DMS53 (cell line): ENCODE data around the gene NXPH2.
A peak's percentile ranks its signal among the peaks of the same experiment; 100 is the strongest.

Experiments
- DNase-seq: peaks from one replicate; lab custom pipeline; 2025; lab: John Stamatoyannopoulos, UW

NXPH2 gene

DNA sequence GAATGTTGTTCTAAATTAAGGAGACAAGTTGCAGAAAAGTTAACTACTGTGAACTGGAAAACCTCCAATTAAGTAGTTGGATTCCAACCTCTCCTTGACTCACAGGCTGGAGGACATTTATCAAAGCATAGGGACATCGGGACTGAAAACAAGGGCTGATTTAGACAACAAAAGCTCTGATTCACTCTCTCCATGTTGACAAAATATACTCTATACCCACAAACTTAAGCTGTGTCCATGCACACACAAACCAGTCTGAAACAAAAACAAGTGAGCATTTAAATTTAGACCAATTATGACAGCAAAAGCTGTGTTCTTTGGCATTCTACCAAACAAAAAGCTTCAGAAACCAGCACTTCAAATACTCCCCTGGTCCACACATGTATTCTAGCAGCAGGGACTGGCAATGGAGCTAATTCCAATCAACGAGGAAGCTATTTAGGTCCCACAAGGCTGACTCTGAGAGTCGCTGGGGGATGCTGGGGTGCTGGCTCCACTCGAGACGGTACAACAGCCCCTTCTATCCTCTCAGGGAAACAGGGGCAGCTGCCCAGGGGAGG, 71.4 kb downstream of the NXPH2 start:
- DNase-seq = peak; percentile 20

DNA sequence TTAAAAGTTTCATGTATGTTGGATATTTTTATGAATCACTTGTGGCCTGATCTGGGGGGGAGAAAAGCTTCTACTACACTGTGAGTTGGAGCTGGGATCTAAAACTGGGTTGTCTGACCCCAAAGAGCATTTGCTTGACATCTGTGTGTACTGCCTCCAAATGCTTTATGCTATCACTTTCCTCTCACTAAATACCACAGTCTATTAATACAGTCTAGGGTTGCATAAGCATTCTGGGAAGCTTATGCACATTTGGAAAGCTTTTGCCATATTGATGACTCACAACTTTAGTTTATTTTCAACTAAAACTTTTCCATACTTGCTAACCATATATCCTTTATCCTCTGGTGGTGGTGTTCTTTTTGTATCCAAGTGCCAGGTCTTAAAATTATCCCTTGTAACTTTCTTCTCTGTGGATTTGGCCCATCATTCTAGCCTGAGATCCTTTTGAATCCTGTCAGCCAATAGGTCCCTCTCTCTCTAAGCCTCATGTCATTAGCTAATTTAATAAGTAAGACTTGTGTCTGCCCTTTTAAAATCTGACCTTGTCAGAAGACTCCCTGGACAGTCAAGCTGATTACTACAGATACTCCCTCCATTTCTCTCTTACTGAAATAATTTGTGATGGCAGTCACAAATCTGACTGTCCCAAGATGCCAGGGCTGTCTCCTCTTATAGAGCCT, 72.7 kb downstream of the NXPH2 start:
- no peak for DNase-seq

DNA sequence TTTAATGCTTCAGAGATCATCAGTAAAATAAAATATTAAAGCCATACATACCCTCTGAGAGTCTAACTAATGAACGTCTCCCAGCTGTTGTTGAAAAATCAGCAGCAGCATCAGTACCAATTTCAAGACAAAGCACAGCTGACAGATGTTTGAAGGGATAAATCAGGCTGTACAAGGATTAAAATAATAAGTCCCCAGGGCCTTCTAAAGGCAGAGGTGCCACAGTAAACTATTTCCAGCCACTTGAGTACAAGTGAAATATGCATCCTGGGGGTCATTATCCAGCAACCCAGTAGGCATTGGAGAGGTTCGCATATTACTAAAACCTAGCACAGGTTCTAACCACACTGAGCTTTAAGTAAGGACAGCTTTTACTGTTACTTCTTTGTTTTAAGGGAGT, 76.9 kb downstream of the NXPH2 start:
- no peak for DNase-seq

DNA sequence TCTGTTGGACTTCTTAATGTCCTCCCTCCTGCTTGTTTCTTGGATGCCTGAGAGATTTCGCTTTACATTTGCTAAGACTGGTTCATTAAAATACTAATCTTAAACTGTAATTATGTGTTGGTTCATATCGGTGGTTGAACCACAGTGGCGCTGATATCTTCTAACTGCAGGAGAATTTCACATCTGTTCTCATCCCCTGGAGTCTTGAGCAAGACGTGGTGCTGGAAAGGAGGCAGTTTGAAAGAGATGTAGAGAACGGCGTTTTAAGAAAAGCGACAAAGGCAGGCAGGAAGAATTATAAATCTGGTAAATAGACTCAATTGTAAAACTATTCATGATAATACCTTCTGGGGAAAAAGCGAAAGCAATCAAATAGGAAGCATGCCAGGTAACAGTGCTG, 79.5 kb downstream of the NXPH2 start:
- no peak for DNase-seq

DNA sequence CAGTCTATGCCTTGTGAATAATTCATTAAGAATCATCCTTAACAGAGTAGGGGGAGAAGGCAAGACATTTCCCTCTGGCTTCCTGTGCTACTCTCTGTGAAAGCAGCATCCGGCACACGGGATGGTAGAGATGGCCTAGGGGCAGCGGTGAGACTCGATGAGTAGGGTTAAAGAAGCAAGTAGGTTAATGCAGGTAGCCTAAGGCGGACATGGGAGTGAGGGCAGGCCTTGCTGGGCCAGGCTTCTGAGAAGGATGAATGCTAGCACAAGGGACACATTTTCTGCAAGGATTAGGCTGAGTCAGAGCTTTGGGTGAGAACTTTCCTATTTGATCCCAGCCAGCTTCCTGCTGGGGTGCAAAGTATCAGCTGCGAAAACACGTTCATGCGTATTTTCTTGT, 80.8 kb downstream of the NXPH2 start:
- no peak for DNase-seq

DNA sequence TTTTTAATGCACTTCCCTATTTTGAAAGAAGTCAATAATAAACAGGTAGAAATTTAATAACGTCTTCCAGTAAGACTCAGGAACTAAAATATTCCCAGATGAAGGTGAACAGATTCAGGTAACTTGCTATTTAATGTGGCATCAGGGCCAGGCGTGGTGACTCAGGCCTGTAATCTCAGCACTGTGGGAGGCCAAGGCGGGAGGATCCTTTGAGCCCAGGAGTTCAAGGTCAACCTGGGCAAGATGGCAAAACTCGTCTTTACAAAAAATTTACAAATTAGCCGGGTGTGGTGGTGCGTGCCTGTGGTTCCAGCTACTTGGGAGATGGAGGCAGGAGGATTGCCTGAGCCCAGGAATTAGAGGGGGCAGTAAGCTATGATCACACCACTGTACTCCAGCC, 81.8 kb downstream of the NXPH2 start:
- no peak for DNase-seq

DNA sequence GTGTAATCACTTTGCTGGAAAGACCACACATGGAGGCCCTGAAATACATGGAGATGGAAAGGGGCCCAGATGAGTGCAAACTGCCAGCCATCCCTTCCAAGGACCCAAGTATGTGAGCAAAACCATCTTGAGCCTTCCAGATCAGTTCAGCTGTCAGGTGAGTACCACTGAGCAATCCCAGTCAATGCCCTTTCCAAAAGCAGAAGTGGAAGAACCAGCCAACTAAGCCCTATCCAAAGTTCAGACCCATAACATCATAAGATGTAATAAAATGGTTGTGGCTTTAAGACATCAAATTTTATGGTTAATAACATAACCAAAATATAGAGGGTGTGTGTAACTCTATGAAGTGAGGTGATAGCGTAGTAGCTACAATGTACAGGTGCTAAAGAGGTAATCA, 88.5 kb downstream of the NXPH2 start:
- DNase-seq = no peak

DNA sequence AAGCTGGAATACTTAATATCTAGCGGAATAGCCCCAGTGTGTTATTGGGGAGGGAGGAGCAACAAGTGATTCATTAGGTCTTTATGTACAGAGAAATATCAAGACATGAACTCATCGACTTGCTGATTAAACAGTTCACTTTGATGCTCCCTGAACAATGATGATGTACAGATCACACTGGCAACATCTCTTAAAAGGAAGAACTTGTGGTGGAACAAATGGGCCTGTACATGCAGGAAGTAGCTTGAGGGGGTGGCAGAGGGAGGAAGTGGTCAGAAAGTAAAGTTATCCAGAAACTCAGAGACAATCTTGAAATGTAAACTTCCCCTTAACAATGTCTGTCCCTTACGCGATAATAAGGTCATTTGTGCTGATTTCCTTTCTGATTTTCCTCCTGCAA, 90.5 kb downstream of the NXPH2 start:
- no peak for DNase-seq

DNA sequence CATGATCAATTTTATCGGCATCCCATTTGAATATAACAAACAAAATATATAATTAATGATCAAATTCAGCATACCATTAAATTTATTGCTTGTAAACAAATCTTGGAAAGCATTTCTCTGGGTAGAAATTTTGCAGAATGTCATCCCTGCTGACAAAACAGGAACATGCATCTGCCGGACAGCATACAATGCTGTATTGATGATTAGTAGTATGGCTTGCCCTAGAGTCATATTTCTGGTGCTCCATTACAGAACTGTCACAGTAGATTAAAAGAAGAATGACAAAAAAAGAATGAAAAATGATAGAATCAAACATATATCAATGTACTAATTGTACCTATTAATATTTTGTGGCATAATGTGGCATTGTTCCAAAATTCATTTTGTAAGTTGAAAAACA, 98.0 kb downstream of the NXPH2 start:
- DNase-seq = no peak

DNA sequence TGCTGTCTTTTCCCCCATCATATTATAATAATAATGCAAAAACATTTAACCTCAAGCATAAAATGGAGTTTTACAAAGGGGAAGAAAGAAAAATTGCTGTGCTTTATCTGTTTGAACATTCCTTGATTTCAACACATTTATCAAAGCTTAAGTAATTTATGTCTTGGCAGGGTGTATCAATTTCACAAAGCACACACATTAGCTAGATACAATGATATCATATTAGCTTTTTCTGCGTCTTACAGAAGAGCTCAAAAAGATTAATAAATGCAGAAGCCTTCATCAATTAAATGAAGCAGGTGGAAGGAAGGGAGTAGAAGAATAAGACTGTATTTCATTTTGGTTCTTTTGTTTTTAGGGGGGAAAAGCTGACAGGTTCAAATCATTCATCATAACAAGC, 103.0 kb downstream of the NXPH2 start:
- no peak for DNase-seq

DNA sequence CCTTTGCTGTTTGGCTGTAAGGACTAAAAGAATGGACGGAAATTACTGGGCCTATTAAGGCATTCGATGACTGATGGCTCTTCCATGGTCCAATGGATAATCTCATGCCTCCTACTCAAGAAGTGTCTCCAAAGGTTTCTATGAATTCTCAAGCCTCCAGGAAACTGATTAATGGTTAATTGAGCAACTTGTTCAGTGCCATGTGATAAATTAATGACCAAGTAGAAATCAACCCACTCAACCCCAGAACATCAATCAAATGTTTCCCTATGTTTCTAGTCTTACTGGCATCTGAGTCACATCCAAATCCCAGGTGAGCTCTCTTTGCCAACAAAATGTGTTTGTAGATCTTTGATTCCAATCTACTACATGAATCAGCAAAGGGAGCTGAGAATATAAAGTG, 103.6 kb downstream of the NXPH2 start:
- no peak for DNase-seq

DNA sequence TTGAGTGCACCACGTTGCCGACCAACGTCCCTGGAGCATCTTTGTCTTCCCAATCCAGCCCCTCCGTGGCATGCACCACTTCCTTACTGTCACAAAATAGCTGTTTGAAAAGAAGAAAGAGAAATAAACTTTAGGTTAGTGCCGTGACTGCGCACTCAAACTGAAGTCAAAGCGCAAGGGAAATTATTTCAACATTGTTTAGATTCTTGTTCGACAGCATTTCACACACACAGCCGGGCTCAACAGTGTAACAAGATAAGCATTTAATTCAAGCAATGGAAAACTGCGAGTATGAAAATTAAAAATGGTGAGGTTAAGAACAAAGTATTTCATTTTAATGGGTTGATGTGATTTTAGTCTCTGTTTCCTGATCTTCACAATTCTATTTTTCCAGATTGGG, 108.6 kb downstream of the NXPH2 start:
- DNase-seq = no peak

DNA sequence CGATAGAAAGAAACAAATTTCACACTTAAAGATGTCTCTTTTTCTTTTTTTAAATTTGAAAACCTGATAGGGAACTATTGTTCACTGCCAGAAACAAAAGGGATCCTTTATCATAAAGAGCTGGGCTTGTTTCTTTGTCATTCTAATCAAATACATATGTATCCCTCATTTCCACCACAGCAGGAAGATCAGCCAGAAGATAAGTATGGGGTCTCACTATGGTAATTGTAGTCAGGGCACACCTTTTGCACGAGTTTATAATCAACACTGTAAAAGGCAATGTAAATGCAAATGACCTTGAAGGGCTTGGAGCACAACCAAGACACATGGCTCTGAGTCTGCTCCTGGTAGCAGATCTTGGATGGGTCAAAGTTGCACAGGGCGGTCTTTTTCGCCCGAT, 109.5 kb downstream of the NXPH2 start:
- DNase-seq = no peak

DNA sequence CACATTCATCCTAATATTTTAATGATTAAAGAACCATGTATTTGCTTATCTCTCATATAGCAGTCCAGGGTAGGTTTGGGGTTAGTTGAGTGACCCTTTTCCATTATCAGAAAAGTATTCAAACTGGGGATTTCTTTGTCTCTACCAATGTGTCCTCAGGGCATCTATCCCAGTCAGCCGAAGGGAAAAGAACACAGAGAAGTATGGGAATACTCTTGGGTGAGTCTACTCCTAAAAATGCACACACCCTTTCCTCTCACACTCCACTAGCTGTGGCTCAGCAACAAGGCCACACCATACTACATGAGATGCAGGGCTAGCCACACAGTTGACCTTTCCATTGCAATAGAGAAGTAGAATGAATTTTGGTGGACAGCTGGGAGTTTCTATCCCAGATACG, 114.3 kb downstream of the NXPH2 start:
- DNase-seq = no peak

DNA sequence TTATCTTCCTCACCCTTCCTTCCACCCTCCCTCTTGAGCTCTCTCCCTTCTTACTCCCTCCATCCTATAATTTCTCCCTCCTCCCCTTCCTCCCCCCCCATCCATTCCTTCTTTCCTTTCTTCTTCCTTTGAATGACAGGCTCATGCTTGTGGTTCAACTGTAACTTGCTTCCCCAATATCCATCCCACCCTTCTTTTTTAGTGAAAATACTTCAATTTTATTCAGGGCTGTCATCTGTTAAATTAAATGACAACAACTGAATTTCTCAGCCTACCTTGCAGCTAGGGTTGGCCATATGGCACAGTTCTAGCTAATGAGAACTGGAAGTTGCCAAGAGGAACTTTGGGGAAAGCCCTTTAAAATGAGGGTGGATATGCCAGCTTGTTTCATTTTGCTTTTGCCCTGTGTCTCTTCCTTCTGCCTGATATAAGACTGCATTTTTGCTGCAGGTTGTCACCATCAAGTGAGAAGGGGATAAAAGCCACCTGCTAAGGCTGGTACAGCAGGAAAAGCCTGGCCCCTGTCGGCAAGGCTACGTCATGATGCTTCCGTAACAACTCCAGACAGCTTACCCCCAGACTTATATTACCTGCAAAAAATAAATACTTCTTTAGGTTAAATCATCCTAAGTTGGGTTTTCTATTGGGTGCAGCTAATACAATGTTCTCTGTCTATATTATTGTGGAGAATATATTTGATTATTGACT, 121.8 kb downstream of the NXPH2 start:
- DNase-seq = no peak

DNA sequence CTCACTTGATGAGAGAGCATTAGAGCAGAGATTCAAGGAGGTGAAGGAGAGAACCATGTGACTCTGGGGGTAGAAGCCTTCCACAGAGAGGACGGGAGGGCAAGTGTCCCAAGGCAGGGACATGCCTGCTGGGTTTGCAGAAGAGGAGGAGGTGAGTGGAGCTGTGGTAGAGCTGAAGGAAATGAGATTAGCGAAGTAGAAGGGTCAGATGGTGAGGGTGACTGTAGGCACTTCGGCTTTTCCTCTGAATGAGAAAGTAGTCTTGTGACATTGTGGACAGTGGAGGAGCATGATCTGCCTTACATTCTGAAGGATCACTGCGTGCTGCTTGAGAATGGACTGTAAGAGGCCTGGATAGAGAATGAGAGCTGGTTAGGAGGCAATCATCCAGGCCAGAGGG, 126.0 kb downstream of the NXPH2 start:
- no peak for DNase-seq

DNA sequence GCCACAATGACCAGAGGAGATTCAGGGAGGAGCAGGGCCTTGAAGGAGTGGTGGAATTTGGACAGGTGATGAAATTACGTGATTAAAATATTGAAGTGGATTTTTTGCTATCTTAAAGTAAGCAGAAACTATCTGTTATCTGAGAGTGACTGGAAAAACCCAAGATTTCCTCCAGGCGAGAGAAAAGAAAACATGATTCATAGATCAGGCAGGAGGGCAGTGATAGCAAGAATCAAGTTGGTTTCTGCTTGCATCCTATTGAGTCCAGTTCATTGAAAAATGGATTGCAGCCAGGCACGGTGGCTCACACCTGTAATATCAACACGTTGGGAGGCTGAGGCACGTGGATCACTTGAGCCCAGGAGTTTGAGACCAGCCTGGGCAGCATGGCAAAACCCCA, 127.8 kb downstream of the NXPH2 start:
- DNase-seq = no peak

DNA sequence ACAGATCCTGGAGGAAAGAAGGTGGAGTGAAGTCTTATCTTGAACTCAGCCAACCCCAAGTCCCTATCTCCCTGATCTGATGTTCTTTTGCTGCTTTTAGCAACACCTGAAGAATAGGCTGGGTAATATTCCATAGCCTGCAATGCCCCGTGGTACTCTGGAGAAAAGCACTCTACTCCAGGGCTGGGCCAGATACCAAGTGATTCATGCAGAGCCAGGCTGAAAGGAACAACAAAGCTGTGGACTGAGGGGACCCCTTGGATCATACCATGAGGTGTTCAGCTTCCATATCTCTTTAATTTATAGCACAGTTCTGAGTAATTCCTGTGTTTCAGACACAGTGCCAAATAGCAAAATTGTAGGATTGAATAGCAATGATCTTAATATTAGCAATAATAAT, 130.6 kb downstream of the NXPH2 start:
- no peak for DNase-seq

DNA sequence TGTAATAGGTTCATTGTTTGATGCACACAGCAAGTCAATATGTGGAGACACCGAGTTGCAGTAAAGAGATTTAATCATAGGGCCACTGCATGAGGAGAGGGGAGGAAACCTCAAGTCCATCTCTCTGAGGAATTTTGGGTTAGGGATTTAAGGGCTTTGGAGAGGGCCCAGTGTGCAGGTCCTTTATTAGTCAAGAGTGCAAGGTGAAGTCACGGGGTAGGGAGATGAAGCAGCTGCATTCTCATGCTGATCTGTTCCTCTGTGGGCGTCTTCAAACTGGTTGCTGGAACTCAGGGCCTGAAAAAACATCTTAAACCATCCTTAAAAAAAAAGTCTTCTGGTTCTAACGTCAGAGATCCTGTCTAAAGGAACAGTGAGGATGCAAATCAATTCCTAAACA, 131.6 kb downstream of the NXPH2 start:
- DNase-seq = no peak

DNA sequence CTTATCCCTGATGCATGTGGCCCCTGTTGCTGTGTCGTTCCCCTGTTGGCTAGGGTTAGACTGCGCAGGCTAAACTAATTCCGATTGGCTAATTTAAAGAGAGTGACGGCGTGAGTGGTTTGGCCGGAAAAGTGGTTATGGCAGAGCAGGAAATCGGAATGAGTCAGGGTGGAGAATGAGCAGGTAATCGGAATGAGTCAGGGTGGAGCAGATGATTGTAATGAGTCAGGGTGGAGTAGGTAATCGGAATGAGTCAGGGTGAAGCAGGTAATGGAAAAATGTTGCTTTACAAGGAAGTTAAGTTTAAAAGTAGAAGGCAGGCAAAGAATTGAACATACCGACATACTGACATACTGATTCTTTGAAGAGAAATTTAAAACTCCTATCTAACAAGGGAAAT, 135.4 kb downstream of the NXPH2 start:
- DNase-seq = peak; percentile 7

DNA sequence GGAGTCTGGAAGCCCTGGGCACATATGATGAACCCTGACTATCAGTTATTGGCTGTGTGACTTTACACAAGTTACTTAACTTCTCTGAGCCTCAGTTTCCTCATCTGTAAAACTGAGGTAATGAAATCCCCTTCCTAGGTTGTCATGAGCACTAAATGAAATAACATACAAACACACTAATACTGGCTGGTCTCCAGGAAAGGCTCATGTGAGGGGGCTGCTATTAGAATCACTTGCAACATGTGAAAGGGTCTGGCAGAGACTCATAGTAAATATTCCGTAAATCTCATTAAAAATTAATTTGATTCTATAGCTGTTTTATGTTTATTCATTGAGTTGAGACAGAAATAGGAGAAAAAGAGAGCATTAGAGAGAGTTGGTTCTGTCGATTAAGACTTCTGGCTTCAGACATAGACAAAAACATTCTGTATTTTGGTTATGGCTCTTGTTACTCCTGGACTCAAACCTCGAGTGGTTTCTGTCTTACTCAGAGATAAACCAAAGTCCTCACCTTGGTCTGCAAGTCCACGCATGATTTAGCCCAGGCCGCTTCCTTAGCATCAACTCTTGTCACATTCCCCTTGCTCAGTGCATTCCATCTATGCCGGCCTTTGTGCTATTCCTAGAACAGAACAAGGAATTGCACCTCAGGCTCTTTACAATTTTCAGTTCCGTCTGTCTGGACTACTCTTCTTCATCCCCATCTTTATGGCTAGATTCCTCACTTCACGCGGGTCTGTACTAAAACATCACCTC, 139.1 kb downstream of the NXPH2 start:
- no peak for DNase-seq

DNA sequence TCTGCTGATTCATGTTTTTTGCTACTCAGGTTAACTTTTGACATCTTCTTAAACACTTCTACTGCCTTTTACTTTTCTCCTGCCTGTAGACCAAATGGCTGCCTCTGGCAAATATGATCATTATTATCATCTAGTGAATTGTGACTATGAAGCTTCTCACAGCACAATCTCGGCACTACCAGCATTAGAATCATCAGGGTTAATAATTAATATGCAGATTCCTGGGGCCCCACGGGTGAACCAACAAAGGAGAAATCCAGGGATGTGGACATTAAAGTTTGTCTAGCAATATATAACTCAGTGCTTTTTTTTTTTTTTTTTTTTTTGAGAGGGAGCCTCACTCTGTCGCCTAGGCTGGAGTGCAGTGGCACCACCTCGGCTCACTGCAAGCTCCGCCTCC, 142.5 kb downstream of the NXPH2 start:
- no peak for DNase-seq

DNA sequence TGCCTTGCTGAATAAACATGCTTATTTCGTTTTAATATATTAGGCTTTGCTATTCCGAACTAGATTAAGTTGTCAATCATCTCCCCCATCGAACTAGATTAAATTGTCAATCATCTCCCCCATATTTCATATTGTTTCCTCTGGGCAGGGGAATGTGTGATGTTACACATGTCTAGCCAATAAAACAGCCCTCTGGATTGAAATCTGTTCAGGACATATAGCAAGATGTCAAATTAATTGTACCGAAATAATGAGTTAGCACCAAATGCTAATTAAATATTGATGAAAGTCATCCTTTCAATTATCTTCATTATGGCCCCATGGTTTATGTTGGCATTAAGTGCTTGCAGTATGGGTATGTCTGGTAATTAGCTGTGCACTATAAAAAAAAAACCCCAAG, 143.1 kb downstream of the NXPH2 start:
- DNase-seq = no peak
